HG03175 (cell line): ENCODE data around the gene CPT1C.
"Not testable (repeated sequence)": the region's sequence is repeated elsewhere in the genome, so short reads cannot be mapped to it uniquely, and the experiment has no call there.

ENCODE experiments used
- ATAC-seq: cut with Tn5 transposase; IDR thresholded peaks from one replicate; pipeline ENCODE4 v1.9.1; 2021; ENCODE audit warnings: mild to moderate bottlenecking, moderate library complexity; ENCODE audit not compliant: unreplicated experiment

Gene CPT1C

GRCh38 chr19:49704888-49705642 lies 14.1 kb downstream of the CPT1C start:
- ATAC-seq, result no peak

GRCh38 chr19:49705919-49706318 lies 15.0 kb downstream of the CPT1C start:
- no peak for ATAC-seq

GRCh38 chr19:49710372-49710951 lies 19.5 kb downstream of the CPT1C start:
- no peak for ATAC-seq

GRCh38 chr19:49712397-49712859 lies 21.5 kb downstream of the CPT1C start:
- no peak for ATAC-seq

- no peak for ATAC-seq
These were observed 22.4 kb downstream of the CPT1C start for GRCh38 chr19:49713236-49713845.

GRCh38 chr19:49716154-49716553 lies 25.2 kb downstream of the CPT1C start:
- no peak for ATAC-seq

GRCh38 chr19:49718511-49718910 lies 27.6 kb downstream of the CPT1C start:
- no peak for ATAC-seq

- no peak for ATAC-seq
These were observed 28.1 kb downstream of the CPT1C start for GRCh38 chr19:49718991-49719390.

GRCh38 chr19:49719420-49719819 lies 28.5 kb downstream of the CPT1C start:
- not testable (repeated sequence) for ATAC-seq

- ATAC-seq, result no peak
These were observed 36.5 kb downstream of the CPT1C start for GRCh38 chr19:49727217-49728030.

- no peak for ATAC-seq
These were observed 39.2 kb downstream of the CPT1C start for GRCh38 chr19:49730166-49730565.

GRCh38 chr19:49738268-49738667 lies 47.4 kb downstream of the CPT1C start:
- ATAC-seq, result no peak

- ATAC-seq, result no peak
These were observed 48.2 kb downstream of the CPT1C start for GRCh38 chr19:49739098-49739497.

GRCh38 chr19:49739933-49740332 lies 49.0 kb downstream of the CPT1C start:
- no peak for ATAC-seq

GRCh38 chr19:49741210-49741844 lies 50.4 kb downstream of the CPT1C start:
- no peak for ATAC-seq

GRCh38 chr19:49744946-49745381 lies 54.0 kb downstream of the CPT1C start:
- no peak for ATAC-seq

- ATAC-seq, result no peak
These were observed 55.5 kb downstream of the CPT1C start for GRCh38 chr19:49746206-49746958.

- ATAC-seq, result no peak
These were observed 58.3 kb downstream of the CPT1C start for GRCh38 chr19:49749055-49749716.

- no peak for ATAC-seq
These were observed 58.9 kb downstream of the CPT1C start for GRCh38 chr19:49749771-49750170.
